ENCODE results near the gene MSMB. TPM values are rescaled to one million over a fixed set of nuclear protein-coding genes. Genes with fewer than 3 reads are reported as not detected.

MSMB gene
- total and polyA plus RNA-seq, 2 of the 8 experiments (the other 6 are each of a cell fraction or from before 2014, with no cell fraction given): not detected

- Histone ChIP-seq H3K18ac (ENCODE audit: extremely low read depth, low read length) (no peak overlapping the region), H4K91ac (replicated peaks; ENCODE audit: insufficient read length, low read length) (no peak overlapping the region), H3K23me2 (ENCODE audit: low read depth, low read length) (no peaks in the 10 kb centered on the region), H3K4me1 (replicated peaks in 1 of 4; ENCODE audit: control insufficient read depth in 3 of 4, insufficient read depth in 4 of 4, low read length in 3 of 4) (peaks cover 0 to 3% (median 0%) of the 10 kb centered on the region in 4 experiments; a peak in 2 of 7 replicates), H4K20me1 (replicated peaks in 1 of 2; ENCODE audit: control insufficient read depth in 1 of 2, insufficient read depth in 2 of 2, low read length in 2 of 2) (peaks cover 0 to 2% of the 10 kb centered on the region in 2 experiments), H2BK15ac (ENCODE audit: low read length) (no peak overlapping the region), H2AFZ (ENCODE audit: low read length) (no peak overlapping the region), H3K27ac (ENCODE audit: low read depth, low read length) (no peak overlapping the region), H3K27me3 (replicated peaks in 1 of 4; ENCODE audit: control insufficient read depth in 3 of 4, extremely low read depth in 1 of 4, insufficient read depth in 3 of 4, low read length in 3 of 4) (no peaks in the 10 kb centered on the region), H3K9me3 (ENCODE audit: insufficient read depth in 2 of 2, low read depth in 1 of 2, low read length in 1 of 2) (no peaks in the 10 kb centered on the region), H2BK120ac (replicated peaks; ENCODE audit: low read depth, low read length) (no peak overlapping the region), H4K5ac (ENCODE audit: insufficient read length, low read depth, low read length) (no peak overlapping the region), H3K79me1 (ENCODE audit: low read depth, low read length) (no peaks in the 10 kb centered on the region; the same call in 1 of the 2 replicates), H3K14ac (ENCODE audit: insufficient read length) (no peak overlapping the region), H2BK12ac (ENCODE audit: low read depth, low read length) (no peak overlapping the region), H3K4ac (replicated peaks; ENCODE audit: insufficient read length, low read depth, low read length) (no peak overlapping the region), H2AK5ac (ENCODE audit: low read depth, low read length) (no peak overlapping the region), H3K79me2 (ENCODE audit: control insufficient read depth in 1 of 2, insufficient read depth in 2 of 2, low read length in 2 of 2) (no peaks in the 10 kb centered on the region), H3K23ac (ENCODE audit: insufficient read length) (no peak overlapping the region), H3K4me2 (ENCODE audit: insufficient read depth in 1 of 2, low read depth in 2 of 2, low read length in 2 of 2) (no peak overlapping the region), H3K4me3 (ENCODE audit: extremely low read depth in 1 of 4, insufficient read depth in 2 of 4, low read depth in 3 of 4, low read length in 4 of 4) (no peak overlapping the region), H2BK5ac (ENCODE audit: low read depth, low read length) (0 out of 2 replicates have a peak overlapping the region, but pooled peaks have one; percentile 49), H3K9ac (replicated peaks in 1 of 4; ENCODE audit: extremely low read depth in 1 of 4, low read depth in 3 of 4, low read length in 3 of 4) (no peak overlapping the region), H2BK20ac (ENCODE audit: low read length) (no peak overlapping the region), H3K56ac (replicated peaks; ENCODE audit: insufficient read length, low read depth, low read length) (no peak overlapping the region), H4K8ac (ENCODE audit: extremely low read depth, insufficient read depth, low read length) (peak overlapping the region; percentile 51; the same call in 1 of the 2 replicates), H3K36me3 (ENCODE audit: control insufficient read depth in 2 of 4, insufficient read depth in 4 of 4, low read length in 3 of 4) (peaks cover 7 to 42% (median 17%) of the 10 kb centered on the region in 4 experiments; a peak in 7 of 8 replicates)
- POLR2A ChIA-PET (ENCODE audit: partially characterized antibody): interaction anchor here (1.2 kb wide), 1 partner anchor 12 kb away, joined by 3 read pairs; no protein-coding TSS in a partner anchor
- FAIRE-seq (no peak), DNase-seq (ENCODE audit: low read depth in 1 of 2, low spot score in 2 of 2) (no peak)
- CTCF ChIA-PET (ENCODE audit: partially characterized antibody): interaction anchor here (0.8 kb wide), 1 partner anchor 34 kb away, joined by 3 read pairs; no protein-coding TSS in a partner anchor
- 95% methylated on average over 4 of the region's 4 CpGs; no CpG with 5 or more reads in 1 of the 2 experiments for WGBS, 2 experiments (ENCODE audit: extremely low coverage in 1 of 2, insufficient coverage in 1 of 2, insufficient read length in 1 of 2, insufficient replicate concordance in 2 of 2, low coverage in 1 of 2, low lambda C conversion rate in 2 of 2, missing lambda C conversion rate in 1 of 2)
- TF ChIP-seq SIX5 (IDR thresholded peaks at IDR 0.05; ENCODE audit: low read depth, low read length) (no peak), USF2 (IDR thresholded peaks at IDR 0.05; ENCODE audit: low read length) (no peak), HDAC2 (IDR thresholded peaks at IDR 0.05; ENCODE audit: borderline replicate concordance in 1 of 2, low read depth in 2 of 2, low read length in 2 of 2) (no peak)
These were observed 48.5 kb downstream of the MSMB start for GRCh38 chr10:45997557-45997956.

Data from H1 (cell line).